ENCODE data around the gene RAB42.
"Not testable (repeated sequence)": the region's sequence is repeated elsewhere in the genome, so short reads cannot be mapped to it uniquely, and the experiment has no call there.

The RAB42 gene

GRCh38 chr1:28582248-28582615 is 9.8 kb upstream of the RAB42 start:
- DNase-seq (ENCODE audit: extremely low read depth in 1 of 2, low read depth in 1 of 2): no peak

GRCh38 chr1:28586585-28587391 is 5.3 kb upstream of the RAB42 start:
- DNase-seq (ENCODE audit: extremely low read depth in 1 of 2, low read depth in 1 of 2): not testable (repeated sequence)

GRCh38 chr1:28592321-28593071 is 431 bp downstream of the RAB42 start:
- DNase-seq (ENCODE audit: extremely low read depth in 1 of 2, low read depth in 1 of 2): no peak

DNA sequence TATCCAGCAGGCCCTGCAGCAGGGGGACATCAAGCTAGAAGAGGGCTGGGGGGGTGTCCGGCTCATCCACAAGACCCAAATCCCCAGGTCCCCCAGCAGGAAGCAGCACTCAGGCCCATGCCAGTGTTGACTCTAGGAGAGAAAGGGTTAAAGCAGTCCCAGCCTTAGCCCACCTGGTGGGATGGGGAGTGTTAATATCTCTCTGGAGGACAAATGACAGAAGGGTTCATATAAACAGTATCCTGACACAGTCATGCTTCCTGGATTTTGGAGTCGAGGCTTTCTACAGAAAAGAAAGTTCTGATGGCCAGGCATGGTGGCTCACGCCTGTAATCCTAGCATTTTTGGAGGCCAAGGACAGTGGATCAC is 1.9 kb downstream of the RAB42 start:
- not testable (repeated sequence) for DNase-seq (ENCODE audit: extremely low read depth in 1 of 2, low read depth in 1 of 2)

- DNase-seq (ENCODE audit: extremely low read depth in 1 of 2, low read depth in 1 of 2): not testable (repeated sequence)
These were observed 2.8 kb downstream of the RAB42 start for GRCh38 chr1:28594686-28595411.

GRCh38 chr1:28595412-28596191 is 3.5 kb downstream of the RAB42 start:
- DNase-seq (ENCODE audit: extremely low read depth in 1 of 2, low read depth in 1 of 2): no peak

GRCh38 chr1:28596276-28596675 is 4.2 kb downstream of the RAB42 start:
- DNase-seq (ENCODE audit: extremely low read depth in 1 of 2, low read depth in 1 of 2): not testable (repeated sequence)

DNA sequence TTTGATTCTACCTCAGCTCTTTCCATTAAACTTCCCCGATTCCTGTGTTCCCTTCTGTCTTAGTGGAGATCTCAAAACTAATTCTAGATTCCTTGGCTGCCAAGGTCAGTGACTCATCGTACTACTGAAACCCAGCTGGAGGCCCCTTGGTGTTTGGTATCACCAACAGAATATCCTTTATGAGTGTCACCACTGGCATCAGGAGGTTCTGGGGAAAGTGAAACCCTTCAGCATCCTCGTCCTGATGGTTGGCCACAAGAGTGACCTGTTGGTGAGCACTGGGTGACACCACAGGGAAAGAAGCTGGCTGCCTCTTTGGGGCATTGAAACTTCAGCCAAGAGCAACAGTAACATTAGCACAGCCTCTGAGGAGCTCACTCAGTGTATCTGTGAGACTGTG is 9.6 kb downstream of the RAB42 start:
- DNase-seq (ENCODE audit: extremely low read depth in 1 of 2, low read depth in 1 of 2): peak in 1 of 2 donors; percentile 29

- DNase-seq (ENCODE audit: extremely low read depth in 1 of 2, low read depth in 1 of 2): no peak
These were observed 10.7 kb downstream of the RAB42 start for GRCh38 chr1:28602536-28603439.

- no peak for DNase-seq (ENCODE audit: extremely low read depth in 1 of 2, low read depth in 1 of 2)
These were observed 12.3 kb downstream of the RAB42 start for GRCh38 chr1:28604411-28604810.

- no peak for DNase-seq (ENCODE audit: extremely low read depth in 1 of 2, low read depth in 1 of 2)
These were observed 12.9 kb downstream of the RAB42 start for GRCh38 chr1:28604962-28605361.

GRCh38 chr1:28606771-28607170 is 14.7 kb downstream of the RAB42 start:
- no peak for DNase-seq (ENCODE audit: extremely low read depth in 1 of 2, low read depth in 1 of 2)

- DNase-seq (ENCODE audit: extremely low read depth in 1 of 2, low read depth in 1 of 2): no peak
These were observed 21.1 kb downstream of the RAB42 start for GRCh38 chr1:28613175-28613574.

DNA sequence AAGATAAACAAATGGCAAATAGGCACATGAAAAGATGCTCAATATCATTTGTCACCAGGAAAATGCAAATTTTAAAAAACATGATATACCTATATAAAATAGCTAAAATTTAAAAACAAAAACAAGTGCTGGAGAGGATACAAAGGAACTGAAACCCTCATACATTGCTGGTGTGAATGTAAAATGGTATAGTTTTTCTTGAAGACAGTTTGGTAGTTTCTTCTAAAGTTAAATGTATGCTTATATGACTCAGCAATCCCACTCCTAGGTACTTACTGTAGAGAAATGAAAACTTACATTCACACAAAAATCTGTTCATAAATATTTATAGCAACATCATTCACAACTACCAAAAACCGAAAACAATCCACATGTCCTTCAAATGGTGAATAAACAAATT is 39.6 kb downstream of the RAB42 start:
- no peak for DNase-seq (ENCODE audit: extremely low read depth in 1 of 2, low read depth in 1 of 2)

- no peak for DNase-seq (ENCODE audit: extremely low read depth in 1 of 2, low read depth in 1 of 2)
These were observed 40.5 kb downstream of the RAB42 start for GRCh38 chr1:28632560-28632959.

DNA sequence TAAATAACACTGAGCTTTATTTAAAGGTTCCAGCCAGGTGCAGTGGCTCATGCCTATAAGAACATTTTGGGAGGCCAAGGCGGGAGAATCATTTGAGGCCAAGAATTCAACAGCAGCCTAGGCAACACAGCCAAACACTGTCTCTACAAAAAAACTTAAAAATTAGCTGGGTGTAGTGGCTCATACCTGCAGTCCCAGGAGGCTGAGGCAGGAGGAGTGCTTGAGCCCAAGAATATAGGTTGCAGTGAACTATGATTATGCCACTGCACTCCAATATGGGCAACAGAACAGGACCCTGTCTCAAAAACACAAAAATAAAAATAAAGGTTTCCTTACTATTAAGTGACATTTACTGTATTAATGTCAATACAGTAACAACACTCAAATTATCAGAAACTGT is 48.7 kb downstream of the RAB42 start:
- DNase-seq (ENCODE audit: extremely low read depth in 1 of 2, low read depth in 1 of 2): no peak

DNA sequence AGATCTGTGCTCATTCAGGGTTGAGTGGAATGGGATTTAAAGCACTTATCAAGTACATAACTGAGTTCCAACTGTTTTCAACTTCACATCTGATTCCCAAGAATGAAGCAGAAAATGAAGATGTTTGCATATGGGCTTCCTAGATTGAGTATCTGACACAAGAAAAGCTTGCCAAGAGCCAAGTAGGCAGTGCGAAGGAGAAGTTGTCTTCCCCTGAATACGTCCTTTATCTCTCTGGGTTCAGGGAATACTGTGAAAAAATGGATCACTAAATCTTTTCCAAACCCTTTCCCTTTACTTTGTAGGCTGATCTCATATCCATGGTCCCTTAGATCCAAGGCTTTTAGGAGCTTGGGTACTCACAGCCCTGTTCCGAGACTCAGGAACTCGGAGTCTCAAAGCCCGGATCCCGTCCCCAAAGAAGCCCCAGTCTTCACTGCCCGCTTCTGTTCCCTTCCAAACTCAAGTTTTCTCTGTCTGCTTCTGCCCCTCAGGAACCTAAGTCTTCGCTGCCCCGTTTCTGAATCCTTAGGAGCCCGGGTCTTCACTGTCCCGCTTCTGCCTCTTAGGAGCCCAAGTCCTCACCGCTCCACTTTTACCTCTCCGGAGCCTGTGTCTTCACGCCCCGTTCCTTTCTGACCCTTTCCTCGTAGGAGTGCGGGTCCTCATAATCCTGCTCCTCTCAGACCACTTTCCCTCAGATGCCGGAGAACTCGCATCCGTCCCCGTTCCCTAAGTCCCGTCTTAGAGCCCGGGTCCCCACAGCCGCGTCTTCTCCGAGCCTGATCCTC is 50.2 kb downstream of the RAB42 start:
- DNase-seq (ENCODE audit: extremely low read depth in 1 of 2, low read depth in 1 of 2): no peak

- peak; percentile 82 to 83 for DNase-seq (ENCODE audit: extremely low read depth in 1 of 2, low read depth in 1 of 2)
These were observed 51.0 kb downstream of the RAB42 start, which contains the start of gene TAF12 for GRCh38 chr1:28642847-28643635. Gene TAF12, minus strand, starts transcription at chr1:28643067. Its CDS starts 20,986 bp downstream, at chr1:28622081.
